ENCODE results near the gene MBOAT7.
A peak's percentile ranks its signal among the peaks of the same experiment; 100 is the strongest.
"Not testable (repeated sequence)": the region's sequence is repeated elsewhere in the genome, so short reads cannot be mapped to it uniquely, and the experiment has no call there.

The MBOAT7 gene

DNA sequence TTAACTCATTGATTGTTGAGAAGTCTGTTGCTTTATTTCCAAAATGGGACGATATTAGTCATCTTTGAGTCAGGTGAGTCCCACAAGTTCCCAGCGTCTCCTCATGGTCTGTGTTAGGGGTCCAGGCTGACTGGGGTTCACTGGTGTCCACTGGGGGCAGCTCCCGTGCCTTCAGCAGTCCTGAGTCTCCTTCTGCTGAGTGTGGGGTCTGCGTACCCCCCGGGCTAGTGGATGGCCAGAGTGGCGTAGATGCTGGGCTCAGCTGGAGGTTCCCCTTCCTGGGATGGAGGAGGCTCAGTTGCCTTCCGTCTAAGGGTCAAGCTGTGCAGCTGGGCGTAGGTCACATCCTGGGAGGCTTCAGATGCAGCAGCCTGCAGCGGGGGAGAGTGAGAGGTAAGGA lies 27.5 kb upstream of the MBOAT7 start:
- TF ChIP-seq ZNF274 (IDR thresholded peaks at IDR 0.05; ENCODE audit: low read depth, low read length): no peak
- no peak overlapping the region for H3K4me3 ChIP-seq (ENCODE audit: low read length)

DNA sequence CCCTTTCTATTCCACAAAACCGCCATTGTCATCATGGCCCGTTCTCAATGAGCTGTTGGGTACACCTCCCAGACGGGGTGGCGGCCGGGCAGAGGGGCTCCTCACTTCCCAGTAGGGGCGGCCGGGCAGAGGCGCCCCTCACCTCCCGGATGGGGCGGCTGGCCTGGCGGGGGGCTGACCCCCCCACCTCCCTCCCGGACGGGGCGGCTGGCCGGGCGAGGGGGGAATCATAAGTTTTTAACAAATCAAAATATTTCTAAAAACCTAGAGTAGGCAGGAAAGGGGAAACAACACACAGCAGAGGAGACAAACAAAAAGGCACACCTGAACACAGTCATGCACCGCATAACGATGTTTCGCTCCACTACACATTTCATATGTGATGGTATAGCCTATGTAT lies 25.4 kb upstream of the MBOAT7 start:
- not testable (repeated sequence) for H3K4me3 ChIP-seq (ENCODE audit: low read length)

DNA sequence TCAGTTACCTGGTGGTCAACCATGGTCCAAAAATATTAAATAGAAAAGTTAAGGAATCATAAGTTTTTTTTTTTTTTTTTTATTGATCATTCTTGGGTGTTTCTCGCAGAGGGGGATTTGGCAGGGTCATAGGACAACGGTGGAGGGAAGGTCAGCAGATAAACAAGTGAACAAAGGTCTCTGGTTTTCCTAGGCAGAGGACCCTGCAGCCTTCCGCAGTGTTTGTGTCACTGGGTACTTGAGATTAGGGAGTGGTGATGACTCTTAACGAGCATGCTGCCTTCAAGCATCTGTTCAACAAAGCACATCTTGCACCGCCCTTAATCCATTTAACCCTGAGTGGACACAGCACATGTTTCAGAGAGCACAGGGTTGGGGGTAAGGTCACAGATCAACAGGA lies 24.8 kb upstream of the MBOAT7 start:
- H3K4me3 ChIP-seq (ENCODE audit: low read length): not testable (repeated sequence)

DNA sequence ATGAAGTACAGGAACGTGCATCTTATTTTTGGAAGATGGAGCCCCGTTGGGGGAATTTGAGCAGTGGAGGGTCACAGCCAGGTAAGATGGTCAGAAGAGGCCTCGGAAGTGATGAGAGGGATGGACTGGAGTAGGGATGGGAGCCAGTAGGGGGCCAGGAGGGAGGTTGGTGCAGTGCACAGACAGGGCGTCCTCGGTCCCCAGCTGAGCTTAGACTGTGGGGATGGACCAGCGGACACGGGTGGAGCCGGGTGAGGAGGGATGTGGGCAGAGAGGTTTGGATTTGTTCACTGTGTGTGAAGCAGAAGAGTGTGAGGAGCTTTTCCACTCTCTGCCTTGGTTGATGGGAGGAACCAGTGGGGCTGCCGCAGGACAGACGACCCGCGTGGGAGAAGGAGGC lies 21.9 kb upstream of the MBOAT7 start:
- TF ChIP-seq ZNF274 (IDR thresholded peaks at IDR 0.05; ENCODE audit: low read depth, low read length): no peak
- H3K4me3 ChIP-seq (ENCODE audit: low read length): no peak overlapping the region

DNA sequence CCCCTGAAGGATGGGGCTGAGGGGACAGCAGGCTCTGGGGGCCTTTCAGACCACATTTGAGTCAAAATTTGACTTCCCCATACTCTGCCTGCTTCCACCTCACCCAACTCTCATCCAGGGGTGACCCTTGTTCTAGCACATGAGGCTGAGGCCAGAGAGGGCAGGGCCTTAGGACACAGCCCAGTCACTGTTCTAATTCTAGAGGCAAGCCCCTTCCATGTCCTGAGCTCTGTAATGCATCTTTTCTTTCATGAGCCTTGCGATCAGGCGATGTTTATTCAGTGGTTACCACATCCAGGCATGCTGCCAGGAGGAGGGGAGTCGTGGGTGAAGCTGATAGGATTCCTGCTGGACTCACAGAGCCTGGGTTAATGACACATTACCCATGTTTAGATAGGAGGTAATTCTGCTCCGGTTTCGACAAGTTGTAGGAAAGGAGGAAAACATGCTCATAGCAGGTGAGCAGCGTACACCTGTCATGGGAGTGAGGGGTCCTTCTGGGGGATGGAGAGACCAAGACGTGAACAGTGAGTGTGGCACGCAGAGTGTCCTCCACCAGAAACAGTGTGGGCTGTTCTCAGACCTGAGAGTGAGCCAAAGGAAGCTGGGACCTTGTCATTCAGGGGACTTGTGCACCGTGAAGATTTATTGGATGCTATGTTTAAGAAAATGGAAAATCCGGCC lies 20.6 kb upstream of the MBOAT7 start:
- TF ChIP-seq ZNF274 (IDR thresholded peaks at IDR 0.05; ENCODE audit: low read depth, low read length): no peak
- no peak overlapping the region for H3K4me3 ChIP-seq (ENCODE audit: low read length)

DNA sequence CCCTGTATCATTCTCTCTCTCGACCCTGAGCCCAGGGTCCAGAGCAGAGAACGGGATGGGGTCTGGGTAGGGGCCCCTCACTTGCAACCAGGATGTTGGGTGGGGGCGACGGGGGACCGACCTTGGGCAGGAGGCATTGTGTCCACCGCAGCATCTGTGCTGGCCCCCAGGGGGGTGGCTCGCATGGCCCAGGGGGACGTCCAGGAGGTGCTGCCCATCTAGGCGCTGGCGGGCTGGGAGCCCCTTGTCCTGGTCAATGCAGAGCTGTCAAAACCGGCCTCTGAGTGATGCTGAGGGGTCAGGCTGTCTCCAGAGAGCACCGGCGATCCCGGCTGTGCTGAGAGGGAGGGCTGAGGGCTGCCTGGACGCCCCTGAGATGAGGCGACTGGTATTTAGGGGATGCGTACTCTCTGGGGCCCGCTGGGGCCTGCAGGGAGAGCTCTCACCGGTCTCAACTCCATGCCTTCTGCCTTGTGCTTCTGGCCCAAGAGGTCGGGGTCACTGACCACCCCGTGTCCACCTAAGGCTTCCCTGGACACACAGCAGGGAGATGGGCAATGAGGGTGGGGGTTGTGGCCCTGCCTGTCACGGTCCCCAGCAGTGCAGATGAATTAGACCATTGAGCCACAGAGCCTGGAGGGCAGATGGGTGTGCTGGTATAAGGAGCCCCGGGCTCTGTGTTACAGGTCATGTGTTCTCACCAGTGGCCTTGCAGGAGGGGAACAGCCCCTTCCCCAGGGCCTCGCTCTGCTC lies 19.9 kb upstream of the MBOAT7 start:
- H3K4me3 ChIP-seq (ENCODE audit: low read length): no peak overlapping the region

GRCh38 chr19:54208784-54209057 lies 19.3 kb upstream of the MBOAT7 start:
- H3K4me3 ChIP-seq (ENCODE audit: low read length): no peak overlapping the region
- no peak for TF ChIP-seq ZNF274 (IDR thresholded peaks at IDR 0.05; ENCODE audit: low read depth, low read length)

More for the DNA sequence above, 19.9 kb upstream of the MBOAT7 start:
- no peak for TF ChIP-seq ZNF274 (IDR thresholded peaks at IDR 0.05; ENCODE audit: low read depth, low read length)

GRCh38 chr19:54207983-54208783 lies 18.8 kb upstream of the MBOAT7 start:
- H3K4me3 ChIP-seq (ENCODE audit: low read length): no peak overlapping the region
- TF ChIP-seq ZNF274 (IDR thresholded peaks at IDR 0.05; ENCODE audit: low read depth, low read length): no peak

GRCh38 chr19:54207676-54207982 lies 18.2 kb upstream of the MBOAT7 start:
- no peak for TF ChIP-seq ZNF274 (IDR thresholded peaks at IDR 0.05; ENCODE audit: low read depth, low read length)
- no peak overlapping the region; the same call in 1 of the 2 replicates for H3K4me3 ChIP-seq (ENCODE audit: low read length)

- not testable (repeated sequence) for H3K4me3 ChIP-seq (ENCODE audit: low read length)
Measured at GRCh38 chr19:54207193-54207592, 17.8 kb upstream of the MBOAT7 start.

GRCh38 chr19:54206831-54207177 lies 17.4 kb upstream of the MBOAT7 start:
- H3K4me3 ChIP-seq (ENCODE audit: low read length): no peak overlapping the region; the same call in 1 of the 2 replicates
- no peak for TF ChIP-seq ZNF274 (IDR thresholded peaks at IDR 0.05; ENCODE audit: low read depth, low read length)

DNA sequence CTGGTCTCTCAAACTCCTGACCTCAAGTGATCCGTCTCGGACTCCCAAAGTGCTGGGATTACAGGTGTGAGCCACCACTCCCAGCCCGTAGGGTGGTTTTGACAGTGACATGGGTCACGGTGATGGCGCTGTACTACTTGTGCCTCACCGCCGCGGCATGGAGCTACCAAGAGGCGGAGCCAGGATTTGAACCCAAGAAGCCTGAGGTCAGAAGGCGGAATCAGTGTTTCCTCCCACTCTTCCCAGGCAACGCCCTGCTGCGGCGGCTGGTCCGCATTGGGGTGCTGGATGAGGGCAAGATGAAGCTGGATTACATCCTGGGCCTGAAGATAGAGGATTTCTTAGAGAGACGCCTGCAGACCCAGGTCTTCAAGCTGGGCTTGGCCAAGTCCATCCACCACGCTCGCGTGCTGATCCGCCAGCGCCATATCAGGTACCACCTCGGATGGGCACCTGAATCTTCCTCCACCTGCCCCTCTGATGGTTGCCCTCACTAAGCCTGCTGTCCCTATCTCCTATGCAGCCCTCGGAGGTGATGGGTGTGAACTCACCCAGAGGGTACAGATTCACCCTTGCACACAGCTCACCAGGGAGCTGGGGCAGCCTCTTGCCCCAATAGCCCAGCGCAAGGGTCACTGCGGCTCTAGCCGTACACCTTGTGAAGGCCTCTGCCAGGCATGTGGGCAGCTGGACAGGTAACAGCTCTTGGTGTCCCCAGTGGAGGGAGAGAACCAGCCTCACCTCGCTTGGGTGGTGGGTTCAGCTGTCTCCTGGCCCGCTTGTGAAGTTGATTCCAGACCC lies 16.9 kb upstream of the MBOAT7 start:
- no peak for TF ChIP-seq ZNF274 (IDR thresholded peaks at IDR 0.05; ENCODE audit: low read depth, low read length)
- no peak overlapping the region; the same call in 1 of the 2 replicates for H3K4me3 ChIP-seq (ENCODE audit: low read length)

DNA sequence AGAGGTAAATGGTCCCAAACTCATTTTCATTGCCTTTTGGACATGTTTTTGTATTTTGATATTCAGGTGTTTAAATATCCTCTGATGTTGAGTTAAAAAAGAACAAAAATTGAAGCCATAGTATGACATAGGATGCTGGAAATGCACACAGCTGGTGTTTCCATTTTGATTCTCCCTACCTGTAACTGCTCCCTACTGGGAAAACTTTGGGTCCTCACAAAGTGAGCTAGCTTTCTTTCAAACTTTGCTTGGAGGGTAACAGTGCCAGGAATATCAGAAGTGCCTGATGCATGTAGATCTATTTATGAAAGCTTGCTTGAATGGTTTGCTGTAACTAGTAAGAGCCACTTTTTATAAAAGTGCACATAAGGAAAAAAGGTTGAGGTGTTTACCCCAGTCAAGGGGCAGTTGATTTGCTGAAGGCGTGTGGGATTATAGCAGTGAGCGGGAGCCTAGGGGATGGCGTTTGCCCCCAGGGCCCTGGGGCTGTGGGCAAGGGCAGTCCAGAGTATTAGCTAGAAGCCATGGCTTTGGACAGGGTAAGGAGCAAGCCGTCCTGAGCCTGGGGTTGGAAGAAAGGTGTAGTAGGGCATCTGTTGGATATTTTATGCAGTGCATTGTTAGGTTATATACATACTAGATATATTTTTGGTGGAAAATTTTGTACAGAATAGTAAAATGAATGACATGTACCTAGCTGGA lies 15.5 kb upstream of the MBOAT7 start:
- no peak for TF ChIP-seq ZNF274 (IDR thresholded peaks at IDR 0.05; ENCODE audit: low read depth, low read length)
- H3K4me3 ChIP-seq (ENCODE audit: low read length): no peak overlapping the region

GRCh38 chr19:54203151-54203611 lies 13.8 kb upstream of the MBOAT7 start:
- TF ChIP-seq ZNF274 (IDR thresholded peaks at IDR 0.05; ENCODE audit: low read depth, low read length): no peak
- peak overlapping the region; percentile 97; the same call in 1 of the 2 replicates for H3K4me3 ChIP-seq (ENCODE audit: low read length)
